Calu3 (cell line): ENCODE results near the gene XPO4. TPM values are rescaled to one million over a fixed set of nuclear protein-coding genes. Genes with fewer than 3 reads are reported as not detected.

Source experiments
- BruUV-seq: library from RNA; stranded (reverse); fragments of 400-500 nt; replicated peaks from 2 replicates; lab custom pipeline; 2021; lab: Mats Ljungman, UMichigan
- CTCF ChIA-PET: fragments of 300-600 bp; sonication (Branson Sonifier 250); formaldehyde crosslinking; loops from one replicate; lab custom pipeline; 2022; ENCODE audit warnings: antibody characterized with exemption; lab: Charles Lee
- DNase-seq: peaks from one replicate; pipeline ENCODE4 v3.0.0; 2022
- H3K27ac Mint-ChIP-seq: one replicate; pipeline ENCODE4 v1.8.0; 2022; ENCODE audit warnings: mixed read lengths; ENCODE audit not compliant: unreplicated experiment
- H3K27me3 Mint-ChIP-seq: one replicate; pipeline ENCODE4 v1.8.0; 2022; ENCODE audit warnings: mixed read lengths; ENCODE audit not compliant: unreplicated experiment
- H3K36me3 Mint-ChIP-seq: one replicate; pipeline ENCODE4 v1.8.0; 2022; ENCODE audit warnings: mild to moderate bottlenecking, moderate library complexity, mixed read lengths; ENCODE audit not compliant: insufficient read depth, unreplicated experiment
- H3K4me1 Mint-ChIP-seq: one replicate; pipeline ENCODE4 v1.8.0; 2022; ENCODE audit warnings: mild to moderate bottlenecking, low read depth, mixed read lengths; ENCODE audit not compliant: unreplicated experiment
- H3K4me3 Mint-ChIP-seq: one replicate; pipeline ENCODE4 v1.8.0; 2022; ENCODE audit warnings: mild to moderate bottlenecking, low read depth, moderate library complexity, mixed read lengths; ENCODE audit not compliant: unreplicated experiment
- H3K9me3 Mint-ChIP-seq: one replicate; pipeline ENCODE4 v1.8.0; 2022; ENCODE audit warnings: low read depth, mixed read lengths; ENCODE audit not compliant: unreplicated experiment
- CTCF ChIP-seq: fragments of 200-600 bp; IDR thresholded peaks from one replicate; pipeline ENCODE4 v1.8.0; 2022; ENCODE audit warnings: antibody characterized with exemption; ENCODE audit not compliant: unreplicated experiment
- intact Hi-C: fragments of 100-400 bp; cut with micrococcal nuclease; formaldehyde crosslinking; loops from one replicate; pipeline ENCODE4 v1.10.0; 2022; ENCODE audit not compliant: unreplicated experiment
- total RNA-seq: library from RNA; stranded (reverse); gene quantifications from 2 replicates; pipeline ENCODE4 v1.2.3, GENCODE V29; 2022

Gene XPO4
- total RNA-seq, 1 experiment from 2014 or later, result 13.6 TPM

- no peak overlapping the region for H3K4me3 Mint-ChIP-seq
- BruUV-seq, result no TSS peak
- CTCF ChIA-PET, result no interaction called here
- H3K9me3 Mint-ChIP-seq, result no peaks in the 10 kb centered on the region
- no peak for DNase-seq
- H3K27ac Mint-ChIP-seq, result no peak overlapping the region
- no peaks in the 10 kb centered on the region for H3K27me3 Mint-ChIP-seq
- H3K4me1 Mint-ChIP-seq, result peaks cover 9% of the 10 kb centered on the region
- peaks cover 7% of the 10 kb centered on the region for H3K36me3 Mint-ChIP-seq
- no peak for TF ChIP-seq CTCF
- intact Hi-C loops, result no loop called here
Measured at GRCh38 chr13:20789665-20790064, 112.9 kb downstream of the XPO4 start.

GRCh38 chr13:20788312-20788711 lies 114.2 kb downstream of the XPO4 start:
- H3K4me1 Mint-ChIP-seq, result peaks cover 9% of the 10 kb centered on the region
- H3K36me3 Mint-ChIP-seq, result peaks cover 7% of the 10 kb centered on the region
- intact Hi-C loops, result no loop called here

GRCh38 chr13:20787180-20787579 lies 115.4 kb downstream of the XPO4 start:
- CTCF ChIA-PET, result no interaction called here
- BruUV-seq, result no TSS peak
- Mint-ChIP-seq H3K27me3 (no peaks in the 10 kb centered on the region), H3K36me3 (peaks cover 7% of the 10 kb centered on the region), H3K27ac (no peak overlapping the region), H3K4me3 (no peak overlapping the region), H3K9me3 (no peaks in the 10 kb centered on the region), H3K4me1 (peaks cover 9% of the 10 kb centered on the region)
- no peak for DNase-seq
- intact Hi-C loops, result no loop called here
- no peak for TF ChIP-seq CTCF

More at GRCh38 chr13:20788312-20788711, 114.2 kb downstream of the XPO4 start:
- H3K27me3 Mint-ChIP-seq, result no peaks in the 10 kb centered on the region
- TF ChIP-seq CTCF, result no peak
- BruUV-seq, result no TSS peak
- no peak for DNase-seq
- H3K9me3 Mint-ChIP-seq, result no peaks in the 10 kb centered on the region
- no peak overlapping the region for H3K27ac Mint-ChIP-seq
- no peak overlapping the region for H3K4me3 Mint-ChIP-seq
- CTCF ChIA-PET, result no interaction called here

- no peak overlapping the region for H3K4me3 Mint-ChIP-seq
- intact Hi-C loops, result no loop called here
- TF ChIP-seq CTCF, result no peak
- no peak overlapping the region for H3K27ac Mint-ChIP-seq
- DNase-seq, result no peak
- H3K36me3 Mint-ChIP-seq, result no peaks in the 10 kb centered on the region
- no peaks in the 10 kb centered on the region for H3K9me3 Mint-ChIP-seq
- no peaks in the 10 kb centered on the region for H3K4me1 Mint-ChIP-seq
- CTCF ChIA-PET, result no interaction called here
- no TSS peak for BruUV-seq
- H3K27me3 Mint-ChIP-seq, result no peaks in the 10 kb centered on the region
Measured at GRCh38 chr13:20782116-20782708, 120.3 kb downstream of the XPO4 start.
